HG03575 (cell line): ENCODE results near the gene GXYLT2.

ENCODE experiments used
- ATAC-seq: cut with Tn5 transposase; IDR thresholded peaks from one replicate; pipeline ENCODE4 v1.9.1; 2021; ENCODE audit not compliant: unreplicated experiment, insufficient number of reproducible peaks, low FRiP score; ENCODE audit errors: extremely low read depth

The GXYLT2 gene

GRCh38 chr3:72887705-72888545 lies at the start of gene GXYLT2:
Gene GXYLT2 (plus strand): TSS chr3:72888046. CDS start chr3:72888234, 188 bp downstream.
- ATAC-seq = no peak

GRCh38 chr3:72839057-72839456 lies 48.8 kb upstream of the GXYLT2 start:
- no peak for ATAC-seq

- ATAC-seq = no peak
Observed at GRCh38 chr3:72844436-72844993, 43.3 kb upstream of the GXYLT2 start.

GRCh38 chr3:72846166-72846565 lies 41.7 kb upstream of the GXYLT2 start:
- ATAC-seq = no peak

- ATAC-seq = no peak
Observed at GRCh38 chr3:72847282-72847681, 40.6 kb upstream of the GXYLT2 start.

GRCh38 chr3:72847751-72848702 lies 39.8 kb upstream of the GXYLT2 start, which contains the start of gene SHQ1:
Gene SHQ1 (minus strand): TSS chr3:72848445. CDS start chr3:72848340, 105 bp downstream.
- peak; percentile 79 for ATAC-seq

GRCh38 chr3:72848703-72849081 lies 39.2 kb upstream of the GXYLT2 start:
- peak; percentile 16 for ATAC-seq

GRCh38 chr3:72855001-72855400 lies 32.8 kb upstream of the GXYLT2 start:
- no peak for ATAC-seq

- ATAC-seq = no peak
Observed at GRCh38 chr3:72860053-72860452, 27.8 kb upstream of the GXYLT2 start.

GRCh38 chr3:72860846-72861245 lies 27.0 kb upstream of the GXYLT2 start:
- no peak for ATAC-seq

- no peak for ATAC-seq
Observed at GRCh38 chr3:72862314-72863090, 25.3 kb upstream of the GXYLT2 start.

GRCh38 chr3:72872183-72872582 lies 15.7 kb upstream of the GXYLT2 start:
- no peak for ATAC-seq

- no peak for ATAC-seq
Observed at GRCh38 chr3:72887343-72887704, 522 bp upstream of the GXYLT2 start.

- ATAC-seq = no peak
Observed at GRCh38 chr3:72888546-72889309, 882 bp downstream of the GXYLT2 start.

- no peak for ATAC-seq
Observed at GRCh38 chr3:72889310-72890165, 1.7 kb downstream of the GXYLT2 start.

GRCh38 chr3:72890166-72890925 lies 2.5 kb downstream of the GXYLT2 start:
- ATAC-seq = no peak
